ENCODE measurements around the gene PNPLA1. TPM values are rescaled to one million over a fixed set of nuclear protein-coding genes. Genes with fewer than 3 reads are reported as not detected.

The PNPLA1 gene
- total RNA-seq, 1 experiment from 2014 or later = not detected

GRCh38 chr6:36302227-36302976, 32.5 kb downstream of the PNPLA1 start:
- peak; percentile 59 for DNase-seq (ENCODE audit: low read depth)
- in situ Hi-C loops (cut with HindIII; ENCODE audit: low pct_unique_long_range_greater_than_20kb, low sequenced_read_pairs) = no loop called here

- no peak for DNase-seq (ENCODE audit: low read depth)
- in situ Hi-C loops (cut with HindIII; ENCODE audit: low pct_unique_long_range_greater_than_20kb, low sequenced_read_pairs) = no loop called here
Observed at GRCh38 chr6:36305885-36306284, 36.0 kb downstream of the PNPLA1 start.

GRCh38 chr6:36306375-36306774, 36.5 kb downstream of the PNPLA1 start:
- in situ Hi-C loops (cut with HindIII; ENCODE audit: low pct_unique_long_range_greater_than_20kb, low sequenced_read_pairs) = no loop called here

DNA sequence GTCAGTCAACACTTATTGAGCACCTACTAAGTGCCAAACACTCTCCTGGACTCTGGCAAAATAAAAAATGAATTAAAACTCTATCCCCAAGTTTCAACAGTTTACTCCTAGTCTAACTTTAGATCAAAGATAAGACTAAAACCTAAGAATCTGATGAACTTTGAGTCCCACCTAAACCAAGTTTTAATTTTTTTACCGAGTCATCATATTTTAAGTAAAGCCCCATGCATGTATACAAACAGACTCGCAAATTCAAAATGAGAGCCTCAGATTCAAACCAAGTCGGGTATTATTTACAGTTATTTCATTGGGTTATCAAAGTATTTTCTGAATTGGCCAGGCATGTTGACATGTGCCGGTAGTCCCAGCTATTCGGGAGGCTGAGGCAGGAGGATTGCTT, 38.7 kb downstream of the PNPLA1 start:
- DNase-seq (ENCODE audit: low read depth) = no peak
- in situ Hi-C loops (cut with HindIII; ENCODE audit: low pct_unique_long_range_greater_than_20kb, low sequenced_read_pairs) = no loop called here

More at GRCh38 chr6:36306375-36306774, 36.5 kb downstream of the PNPLA1 start:
- no peak for DNase-seq (ENCODE audit: low read depth)

DNA sequence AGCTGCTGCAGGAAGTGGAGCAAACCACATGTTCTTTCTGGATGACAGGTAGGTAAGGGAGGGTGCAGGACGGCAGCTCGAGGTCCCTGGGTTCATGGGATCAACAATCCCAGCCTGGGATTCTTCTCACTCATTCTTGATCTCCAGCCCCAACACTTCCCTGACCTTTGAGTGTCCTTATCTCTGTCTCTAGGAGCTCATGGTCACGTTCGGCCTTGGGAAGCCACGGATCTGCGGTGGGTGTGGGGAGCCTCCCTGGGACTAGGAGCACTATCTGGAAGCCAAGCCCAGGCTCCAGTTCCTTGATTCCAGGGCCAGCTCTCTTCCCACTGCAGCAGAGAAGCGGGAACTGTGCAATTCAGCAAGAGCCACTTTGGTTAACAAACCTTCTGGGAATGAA, 39.3 kb downstream of the PNPLA1 start:
- no peak for DNase-seq (ENCODE audit: low read depth)
- in situ Hi-C loops (cut with HindIII; ENCODE audit: low pct_unique_long_range_greater_than_20kb, low sequenced_read_pairs) = no loop called here

DNA sequence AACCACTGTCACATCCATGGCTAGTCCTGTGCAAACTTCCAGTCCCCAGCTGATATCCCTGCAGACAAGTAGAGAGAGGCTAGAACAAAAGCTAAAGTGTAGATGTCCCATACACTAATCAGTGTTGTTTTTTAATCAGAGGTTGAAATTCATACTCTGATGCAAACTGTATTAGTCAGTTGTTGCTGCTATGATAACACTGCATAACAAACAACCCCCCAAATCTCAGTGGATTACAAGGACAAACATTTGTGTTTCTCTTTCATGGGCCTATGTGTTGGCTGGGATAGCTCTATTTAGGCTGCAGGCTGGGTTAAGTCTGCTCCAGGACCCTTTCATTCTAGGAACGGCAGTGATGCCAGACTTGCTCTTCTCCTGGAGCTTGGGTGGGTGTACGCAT, 40.0 kb downstream of the PNPLA1 start:
- in situ Hi-C loops (cut with HindIII; ENCODE audit: low pct_unique_long_range_greater_than_20kb, low sequenced_read_pairs) = no loop called here
- no peak for DNase-seq (ENCODE audit: low read depth)

DNA sequence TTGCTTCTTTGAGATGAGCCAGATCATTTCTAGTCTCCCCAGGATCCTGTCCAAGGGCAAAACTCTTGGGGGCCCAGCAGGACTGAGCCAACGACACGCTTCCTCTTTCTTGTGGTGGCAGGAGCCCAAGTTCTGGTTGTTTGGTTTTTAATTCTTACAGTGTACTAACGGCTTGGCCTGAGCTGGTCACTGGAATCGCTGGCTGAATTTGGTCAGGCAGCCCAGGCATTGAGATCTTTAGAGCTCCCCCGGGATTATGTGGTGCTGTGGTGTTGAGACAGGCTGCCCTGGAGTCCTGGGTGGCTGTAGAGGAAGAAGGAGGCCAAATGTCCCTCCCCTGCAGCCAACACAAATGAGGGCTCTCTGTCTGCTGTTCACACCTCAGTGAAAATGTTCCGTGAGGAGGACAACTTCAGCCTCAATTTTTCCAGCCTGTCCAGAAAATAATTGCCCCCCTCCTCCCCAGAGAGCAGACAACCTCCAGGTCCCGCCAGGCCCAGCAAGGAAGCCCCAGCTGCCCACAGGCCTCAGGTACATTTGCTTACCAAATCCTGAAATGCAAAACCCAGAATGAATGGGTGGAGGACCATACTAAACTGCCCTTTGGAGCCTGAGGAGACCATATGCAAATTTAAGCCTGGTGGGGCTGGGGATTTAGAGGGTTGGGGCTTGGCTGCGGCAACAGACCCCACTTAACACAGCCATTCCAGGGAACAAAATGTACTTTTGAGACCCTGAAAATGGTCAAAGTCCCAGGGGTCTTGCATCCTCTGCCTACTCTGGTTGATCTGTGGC, 43.2 kb downstream of the PNPLA1 start:
- in situ Hi-C loops (cut with HindIII; ENCODE audit: low pct_unique_long_range_greater_than_20kb, low sequenced_read_pairs) = no loop called here

GRCh38 chr6:36313649-36313936, 43.7 kb downstream of the PNPLA1 start:
- in situ Hi-C loops (cut with HindIII; ENCODE audit: low pct_unique_long_range_greater_than_20kb, low sequenced_read_pairs) = no loop called here

More for the DNA sequence above, 43.2 kb downstream of the PNPLA1 start:
- DNase-seq (ENCODE audit: low read depth) = no peak

GRCh38 chr6:36314221-36315014, 44.6 kb downstream of the PNPLA1 start:
- in situ Hi-C loops (cut with HindIII; ENCODE audit: low pct_unique_long_range_greater_than_20kb, low sequenced_read_pairs) = no loop called here
- peak; percentile 37 for DNase-seq (ENCODE audit: low read depth)

More at GRCh38 chr6:36313649-36313936, 43.7 kb downstream of the PNPLA1 start:
- no peak for DNase-seq (ENCODE audit: low read depth)

DNA sequence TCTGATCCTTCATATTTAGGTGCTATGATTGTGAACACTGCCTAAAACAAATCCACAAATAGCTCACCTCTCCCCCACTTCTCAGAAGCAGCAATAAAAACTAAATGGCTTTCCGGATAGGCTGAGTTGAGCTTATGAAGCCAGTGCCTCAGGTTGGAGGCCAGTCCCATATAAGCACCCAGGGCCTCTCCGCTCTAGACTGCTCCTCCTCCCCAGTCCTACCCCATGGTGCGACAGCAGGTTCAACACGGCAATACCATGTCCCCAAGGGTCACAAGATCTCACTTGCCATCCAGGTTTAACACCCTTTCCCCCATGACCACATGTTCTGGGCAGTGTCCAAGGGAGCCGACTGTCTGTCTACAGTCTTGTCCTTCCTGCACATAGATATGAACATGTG, 46.1 kb downstream of the PNPLA1 start:
- DNase-seq (ENCODE audit: low read depth) = no peak
- in situ Hi-C loops (cut with HindIII; ENCODE audit: low pct_unique_long_range_greater_than_20kb, low sequenced_read_pairs) = no loop called here

DNA sequence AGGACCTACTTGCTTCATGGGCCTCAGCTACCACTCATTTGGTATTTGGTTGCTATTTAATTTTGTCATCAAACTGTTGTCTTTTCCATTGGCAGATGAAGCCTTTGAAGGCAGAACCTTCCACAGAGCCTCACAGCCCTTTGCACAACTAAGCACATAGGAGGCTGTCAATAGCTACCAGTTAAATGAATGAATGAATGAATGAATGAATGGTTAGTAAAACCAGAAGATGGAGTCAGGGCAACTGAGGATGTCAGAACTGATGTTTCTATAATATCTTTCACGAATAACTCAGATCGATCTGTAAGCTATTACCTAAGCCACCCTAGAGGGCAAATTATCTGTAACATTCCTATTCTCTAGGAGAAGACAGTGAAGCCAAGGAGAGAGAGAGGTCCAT, 47.8 kb downstream of the PNPLA1 start:
- DNase-seq (ENCODE audit: low read depth) = no peak
- in situ Hi-C loops (cut with HindIII; ENCODE audit: low pct_unique_long_range_greater_than_20kb, low sequenced_read_pairs) = no loop called here

DNA sequence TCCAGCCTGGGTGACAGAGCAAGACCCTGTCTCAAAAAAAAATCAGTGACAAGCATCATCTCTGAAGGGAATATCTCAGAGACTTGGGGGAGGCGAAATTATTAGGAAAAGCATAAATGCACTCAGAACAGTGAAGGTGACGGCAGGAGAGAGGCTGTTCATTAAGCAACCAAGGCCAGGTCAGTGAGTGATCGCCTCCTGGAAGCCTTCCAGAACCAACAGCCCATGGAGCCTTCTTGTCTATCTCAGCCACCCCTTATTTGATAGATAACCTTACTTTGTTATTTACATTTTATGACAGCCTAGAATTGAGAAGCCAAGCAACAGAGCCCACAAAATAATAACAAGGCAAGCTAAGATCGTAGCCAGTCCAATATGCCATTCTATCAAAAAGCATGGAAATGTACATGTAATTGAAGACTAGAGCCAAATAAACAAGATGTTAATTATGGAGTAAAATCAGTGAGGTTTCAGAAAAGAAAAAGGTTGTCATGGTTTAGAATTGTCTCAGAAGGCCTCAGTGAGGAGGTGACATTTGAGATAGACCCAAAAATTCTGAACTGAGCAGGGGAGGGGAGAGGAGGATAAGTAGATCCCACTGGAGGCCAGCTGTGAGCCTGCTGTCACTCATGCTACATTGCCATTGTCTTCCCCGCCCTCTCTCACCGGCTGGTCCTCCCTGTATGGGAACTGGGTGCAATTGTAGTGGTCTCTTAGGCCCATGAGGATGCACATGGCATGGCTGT, 49.0 kb downstream of the PNPLA1 start:
- in situ Hi-C loops (cut with HindIII; ENCODE audit: low pct_unique_long_range_greater_than_20kb, low sequenced_read_pairs) = no loop called here

DNA sequence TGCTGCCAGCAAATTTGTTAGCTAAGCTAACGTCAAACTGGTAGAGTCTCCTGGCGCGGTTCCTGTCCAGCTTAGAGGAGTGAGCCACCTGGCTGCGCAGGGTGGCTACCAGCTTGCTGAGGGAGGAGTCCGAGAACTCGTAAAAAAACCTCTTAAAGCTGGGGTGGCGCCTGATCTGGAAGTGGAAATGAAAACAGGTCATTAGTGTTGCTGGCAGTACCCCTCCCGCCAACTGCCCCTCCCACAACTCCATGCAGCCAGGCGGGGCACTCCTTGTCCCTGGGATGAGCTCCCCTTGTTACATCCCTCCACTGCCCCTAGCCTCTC, 49.5 kb downstream of the PNPLA1 start:
- in situ Hi-C loops (cut with HindIII; ENCODE audit: low pct_unique_long_range_greater_than_20kb, low sequenced_read_pairs) = no loop called here
- no peak for DNase-seq (ENCODE audit: low read depth)

More for the DNA sequence above, 49.0 kb downstream of the PNPLA1 start:
- no peak for DNase-seq (ENCODE audit: low read depth)

GRCh38 chr6:36319821-36320220, 50.0 kb downstream of the PNPLA1 start:
- in situ Hi-C loops (cut with HindIII; ENCODE audit: low pct_unique_long_range_greater_than_20kb, low sequenced_read_pairs) = no loop called here

DNA sequence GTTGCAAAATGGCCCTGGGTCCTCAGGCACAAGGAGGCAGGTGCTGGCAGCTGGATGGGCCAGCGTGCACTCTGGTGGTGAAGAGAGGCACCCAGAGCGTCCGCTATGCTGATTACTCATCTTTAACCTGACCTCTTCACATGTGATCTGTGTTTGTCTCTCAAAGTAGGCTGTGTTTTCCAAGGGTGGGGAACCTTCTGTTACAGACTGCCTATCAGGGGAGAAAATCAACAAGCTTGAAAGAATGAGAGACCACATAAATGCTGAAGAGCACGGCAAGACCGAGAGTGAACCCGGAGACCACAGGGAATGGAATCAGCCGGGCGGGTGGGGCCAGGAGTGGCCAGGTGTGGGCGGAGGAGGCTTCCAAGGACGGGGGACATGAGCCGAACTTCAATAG, 50.6 kb downstream of the PNPLA1 start:
- DNase-seq (ENCODE audit: low read depth) = peak; percentile 68

More at GRCh38 chr6:36319821-36320220, 50.0 kb downstream of the PNPLA1 start:
- no peak for DNase-seq (ENCODE audit: low read depth)

DNA sequence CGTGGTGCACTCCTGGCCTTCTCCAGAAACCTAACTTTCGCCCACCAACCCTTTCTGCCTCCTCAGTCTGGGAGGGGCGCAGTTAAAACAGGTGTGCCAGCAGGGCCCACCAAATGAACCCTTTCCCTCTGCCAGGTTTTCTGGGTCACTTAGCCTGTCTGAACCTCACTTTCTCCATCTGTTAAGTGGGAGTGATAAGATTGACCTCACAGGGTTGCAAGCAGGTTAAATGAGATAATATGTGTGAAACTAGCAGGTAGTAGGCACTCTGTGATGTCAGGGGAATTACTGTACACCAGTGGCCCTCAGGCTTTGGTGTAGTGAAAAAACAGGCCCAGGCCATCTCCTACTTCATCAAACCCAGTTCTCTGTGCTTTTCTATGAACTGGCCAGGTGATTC, 52.7 kb downstream of the PNPLA1 start:
- in situ Hi-C loops (cut with HindIII; ENCODE audit: low pct_unique_long_range_greater_than_20kb, low sequenced_read_pairs) = no loop called here
- no peak for DNase-seq (ENCODE audit: low read depth)

More for the DNA sequence above, 50.6 kb downstream of the PNPLA1 start:
- in situ Hi-C loops (cut with HindIII; ENCODE audit: low pct_unique_long_range_greater_than_20kb, low sequenced_read_pairs) = no loop called here

DNA sequence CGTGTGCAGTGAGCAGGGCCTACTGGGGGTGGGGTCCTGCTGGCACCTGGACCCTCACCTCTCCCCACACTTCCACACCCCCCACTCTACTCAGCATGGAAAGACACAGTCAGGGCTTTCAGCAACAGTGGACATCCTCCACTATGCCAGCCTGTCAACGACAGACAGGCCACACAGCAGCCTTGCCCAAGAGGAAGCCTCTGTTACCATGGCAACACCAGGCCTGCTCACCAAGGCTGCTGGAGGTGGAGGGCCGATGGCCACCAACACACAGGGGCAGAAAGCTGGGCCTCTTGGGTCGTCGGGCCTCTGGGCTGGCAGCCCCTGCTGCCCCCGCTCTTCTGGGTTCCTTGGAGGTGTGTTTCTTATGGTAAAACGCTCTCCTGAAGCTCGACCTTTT, 53.2 kb downstream of the PNPLA1 start:
- DNase-seq (ENCODE audit: low read depth) = no peak
- in situ Hi-C loops (cut with HindIII; ENCODE audit: low pct_unique_long_range_greater_than_20kb, low sequenced_read_pairs) = no loop called here

DNA sequence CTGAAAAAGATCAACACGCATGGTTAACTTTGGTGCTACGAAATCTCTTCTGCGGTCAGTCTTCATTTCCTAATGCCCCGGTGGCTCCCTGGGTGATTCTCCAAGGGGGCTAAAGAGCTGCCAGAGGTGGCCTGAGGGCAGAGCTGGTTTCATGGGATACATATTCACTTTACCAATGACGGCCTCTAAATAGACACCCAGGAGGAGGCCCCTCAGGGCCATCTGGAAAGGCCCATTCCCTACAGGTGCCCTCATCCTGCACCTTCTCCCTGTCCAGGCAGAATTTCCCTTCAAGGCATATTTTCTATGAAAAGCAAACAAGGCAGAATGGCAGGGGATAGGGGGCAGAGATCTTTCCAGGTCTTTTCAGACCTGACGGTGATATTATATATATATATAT, 54.3 kb downstream of the PNPLA1 start:
- in situ Hi-C loops (cut with HindIII; ENCODE audit: low pct_unique_long_range_greater_than_20kb, low sequenced_read_pairs) = no loop called here
- no peak for DNase-seq (ENCODE audit: low read depth)

All from Caki2 (cell line).